Lower leg skin (tissue), 4 donors: ENCODE data around the gene ARL9. TPM values are rescaled to one million over a fixed set of nuclear protein-coding genes. Genes with fewer than 3 reads are reported as not detected.
"Not testable (repeated sequence)": the region's sequence is repeated elsewhere in the genome, so short reads cannot be mapped to it uniquely, and the experiment has no call there.

ENCODE experiments used
- DNase-seq, 2 donors: peaks; one replicate each; pipeline ENCODE4 v3.0.0-alpha.2; 2019; ENCODE audit warnings: low spot score in 2 of 2
- H3K4me3 ChIP-seq: fragments of 200-600 bp; sonication (generic); 2 replicates; pipeline ENCODE4 v1.5.1; 2017; ENCODE audit warnings: mild to moderate bottlenecking, low read depth; ENCODE audit not compliant: poor library complexity, severe bottlenecking
- POLR2A ChIP-seq, 2 donors: fragments of 450-650 bp; IDR thresholded peaks; one replicate each; pipeline ENCODE4 v1.6.1; 2016 to 2017; ENCODE audit warnings: antibody characterized with exemption in 2 of 2, mild to moderate bottlenecking in 1 of 2, moderate library complexity in 1 of 2
- WGBS, 2 donors: methylation state at CpG; one replicate each; pipeline ENCODE4 v1.1.5; 2018; 5-methylcytosine and 5-hydroxymethylcytosine counted together
- intact Hi-C: fragments of 100-400 bp; cut with DNase I; formaldehyde crosslinking; loops from one replicate; pipeline ENCODE4 v1.15.0; 2023; ENCODE audit warnings: low total_unique reads
- total RNA-seq, 4 donors: library from RNA; depleted of rRNA; stranded (reverse); fragments of >200 nt; gene quantifications; one replicate each; pipeline ENCODE4 v1.1.0, GENCODE V29; 2016
- TF ChIP-seq, protein P1 (sequence below), 3 donors: fragments of 450-650 bp; IDR thresholded peaks; one replicate each; pipeline ENCODE4 v1.5.1; 2016; ENCODE audit warnings: antibody characterized with exemption in 3 of 3, mild to moderate bottlenecking in 3 of 3, moderate library complexity in 2 of 3

The ARL9 gene
- total RNA-seq, 4 donors from 2014 or later: 0.17 to 0.76 (median 0.49) TPM

DNA sequence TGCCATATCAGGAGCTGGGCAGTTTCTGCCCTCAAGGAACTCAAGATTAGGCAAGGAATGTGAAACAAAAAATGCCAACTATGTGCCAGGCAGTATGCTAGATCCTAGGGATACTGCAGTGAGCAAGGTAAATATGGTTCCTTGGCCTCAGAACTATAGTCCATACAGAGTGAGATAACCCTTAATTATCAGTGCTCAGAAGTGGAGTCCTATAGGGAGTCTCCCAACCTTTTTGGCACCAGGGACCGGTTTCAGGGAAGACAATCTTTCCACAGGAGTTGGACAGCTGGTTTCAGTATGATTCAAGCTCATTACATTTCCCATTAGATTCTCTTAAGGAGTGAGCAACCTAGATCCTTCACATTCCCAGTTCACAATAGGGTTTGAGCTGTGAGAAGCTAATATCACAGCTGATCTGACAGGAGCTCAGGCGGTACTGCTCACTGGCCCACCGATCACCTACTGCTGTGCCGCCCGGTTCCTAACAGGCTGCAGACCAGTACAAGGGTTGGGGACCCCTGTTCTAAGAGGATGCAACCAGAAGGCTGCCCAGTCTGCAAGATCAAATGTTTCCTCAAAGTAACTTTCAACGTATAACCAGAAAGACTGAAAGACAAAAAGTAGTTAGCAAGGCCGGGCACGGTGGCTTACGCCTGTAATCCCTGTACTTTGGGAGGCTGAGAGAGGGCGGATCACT, 39.8 kb upstream of the ARL9 start:
- 65 to 78% methylated on average over 10 of the region's 10 CpGs for WGBS, 2 donors
- intact Hi-C loops: no loop called here
- H3K4me3 ChIP-seq: no peak overlapping the region
- no peak for TF ChIP-seq POLR2A (IDR thresholded peaks at IDR 0.05)
- TF ChIP-seq, protein P1, sequence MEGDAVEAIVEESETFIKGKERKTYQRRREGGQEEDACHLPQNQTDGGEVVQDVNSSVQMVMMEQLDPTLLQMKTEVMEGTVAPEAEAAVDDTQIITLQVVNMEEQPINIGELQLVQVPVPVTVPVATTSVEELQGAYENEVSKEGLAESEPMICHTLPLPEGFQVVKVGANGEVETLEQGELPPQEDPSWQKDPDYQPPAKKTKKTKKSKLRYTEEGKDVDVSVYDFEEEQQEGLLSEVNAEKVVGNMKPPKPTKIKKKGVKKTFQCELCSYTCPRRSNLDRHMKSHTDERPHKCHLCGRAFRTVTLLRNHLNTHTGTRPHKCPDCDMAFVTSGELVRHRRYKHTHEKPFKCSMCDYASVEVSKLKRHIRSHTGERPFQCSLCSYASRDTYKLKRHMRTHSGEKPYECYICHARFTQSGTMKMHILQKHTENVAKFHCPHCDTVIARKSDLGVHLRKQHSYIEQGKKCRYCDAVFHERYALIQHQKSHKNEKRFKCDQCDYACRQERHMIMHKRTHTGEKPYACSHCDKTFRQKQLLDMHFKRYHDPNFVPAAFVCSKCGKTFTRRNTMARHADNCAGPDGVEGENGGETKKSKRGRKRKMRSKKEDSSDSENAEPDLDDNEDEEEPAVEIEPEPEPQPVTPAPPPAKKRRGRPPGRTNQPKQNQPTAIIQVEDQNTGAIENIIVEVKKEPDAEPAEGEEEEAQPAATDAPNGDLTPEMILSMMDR (IDR thresholded peaks at IDR 0.05): no peak
- no peak for DNase-seq

DNA sequence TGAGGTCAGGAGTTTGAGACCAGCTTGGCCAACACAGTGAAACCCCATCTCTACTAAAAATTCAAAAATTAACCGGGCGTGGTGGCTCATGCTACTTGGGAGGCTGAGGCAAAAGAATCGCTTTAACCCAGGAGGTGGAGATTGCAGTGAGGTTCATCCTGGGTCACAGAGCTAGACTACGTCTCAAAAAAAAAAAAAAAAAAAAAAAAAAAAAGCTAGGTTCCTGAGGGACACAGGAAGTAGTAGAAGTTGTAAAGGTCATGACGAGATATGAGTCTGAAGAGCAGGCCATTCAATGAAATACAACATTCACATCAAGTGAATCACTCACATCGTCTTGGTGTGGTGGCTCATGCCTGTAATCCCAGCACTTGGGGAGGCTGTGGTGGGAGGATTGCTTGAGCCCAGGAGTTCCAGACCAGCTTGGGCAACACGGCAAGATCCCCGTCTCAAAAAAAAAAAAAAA, 39.3 kb upstream of the ARL9 start:
- WGBS, 2 donors: 15 to 22% methylated on average over 8 of the region's 8 CpGs
- intact Hi-C loops, DNase-seq: not testable (repeated sequence)
- H3K4me3 ChIP-seq: peak overlapping the region; percentile 85

DNA sequence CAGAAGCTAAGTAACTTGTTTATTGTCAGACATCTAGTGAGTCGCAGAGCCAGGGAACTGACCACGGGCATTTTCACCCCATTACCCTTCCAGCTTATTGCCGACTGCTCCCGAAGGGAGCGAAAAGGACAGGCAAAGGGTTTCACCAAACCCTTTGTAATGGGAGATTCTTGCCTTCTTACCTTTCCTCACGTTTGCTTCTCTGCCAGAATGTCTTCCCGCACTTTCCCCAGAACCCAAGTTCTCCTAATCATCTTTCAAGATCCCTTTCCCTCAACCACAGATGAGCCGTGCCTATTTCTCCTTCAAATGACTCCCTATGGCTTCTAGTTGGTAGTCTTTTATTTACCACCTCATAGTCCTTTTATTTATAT, 38.7 kb upstream of the ARL9 start:
- peak overlapping the region; percentile 85 for H3K4me3 ChIP-seq
- DNase-seq: no peak
- intact Hi-C loops: no loop called here
- WGBS, 2 donors: 0% methylated on average over 8 of the region's 8 CpGs
- no peak for TF ChIP-seq POLR2A (IDR thresholded peaks at IDR 0.05)
- TF ChIP-seq, protein P1 (IDR thresholded peaks at IDR 0.05): no peak

DNA sequence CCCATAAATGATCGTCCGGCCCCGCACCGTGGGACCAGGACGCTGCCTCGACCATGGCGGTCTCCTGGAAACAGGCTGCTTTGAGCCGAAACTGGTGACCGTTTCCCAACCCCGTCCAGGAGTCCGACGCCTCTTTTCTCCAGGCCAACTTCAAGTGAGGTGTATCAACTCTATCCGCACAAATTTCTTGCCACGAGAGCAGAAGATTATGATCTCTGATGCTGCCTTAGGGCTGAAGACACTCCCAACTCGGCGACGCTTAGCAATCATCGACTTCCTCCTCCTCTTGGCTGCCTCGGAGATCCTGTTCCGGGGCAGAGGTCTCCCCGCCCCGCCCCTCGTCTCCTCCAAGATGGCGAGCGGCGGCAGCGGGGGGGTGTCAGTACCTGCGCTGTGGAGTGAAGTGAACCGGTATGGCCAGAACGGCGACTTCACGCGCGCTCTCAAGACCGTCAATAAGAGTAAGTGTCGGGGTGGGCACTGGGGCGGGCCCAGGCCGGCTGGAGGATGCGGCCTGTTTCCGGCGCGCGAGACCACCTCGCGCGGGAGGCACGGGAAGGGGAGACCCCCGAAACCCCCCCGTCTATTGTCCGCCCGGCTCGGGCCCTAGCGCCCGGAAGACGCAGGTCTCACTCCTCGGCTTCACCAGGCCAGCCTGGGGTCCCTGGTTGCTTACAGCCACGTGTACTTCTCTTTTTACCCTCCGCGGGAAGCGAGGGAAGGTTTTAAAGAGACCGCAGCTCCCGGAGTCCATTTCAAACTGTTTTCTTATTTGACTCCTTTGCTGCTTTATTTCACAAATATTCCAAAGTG, 38.1 kb upstream of the ARL9 start, which contains the start of gene SRP72:
Gene SRP72 (plus strand): TSS at position 334 of the 813 bp plus-strand sequence. CDS start 19 bp downstream, at position 353.
- intact Hi-C loops: no loop called here
- peak within 1 kb of the TSS; percentile 85 for H3K4me3 ChIP-seq
- WGBS, 2 donors: 0 to 1% methylated on average over 37 to 49 of the region's 62 CpGs
- TF ChIP-seq, protein P1 (IDR thresholded peaks at IDR 0.05): no peak
- TF ChIP-seq POLR2A (IDR thresholded peaks at IDR 0.05): peak in 1 of 2 donors; percentile 26
- peak; percentile 88 to 98 for DNase-seq

DNA sequence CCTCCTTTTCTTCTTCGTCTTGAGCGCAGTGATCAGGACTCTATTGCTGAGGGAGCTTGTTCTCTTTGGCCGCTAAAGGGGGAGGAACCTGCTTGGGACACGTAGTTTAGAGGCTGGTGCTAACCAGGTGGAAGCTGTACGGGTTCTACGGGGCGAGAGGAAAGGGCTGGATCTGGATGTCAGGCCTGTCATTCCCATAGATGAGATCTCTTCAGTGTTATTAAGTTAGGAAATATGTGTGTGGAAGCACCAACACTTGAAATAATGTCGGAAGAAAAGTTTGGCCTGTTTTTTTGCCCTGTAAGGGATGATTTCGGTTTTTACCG, 37.5 kb upstream of the ARL9 start:
- peak in 1 of 2 donors; percentile 28 for DNase-seq
- H3K4me3 ChIP-seq: peak overlapping the region; percentile 85
- intact Hi-C loops: no loop called here
- WGBS, 2 donors: 0% methylated on average over 10 of the region's 10 CpGs
- TF ChIP-seq POLR2A (IDR thresholded peaks at IDR 0.05): no peak
- TF ChIP-seq, protein P1 (IDR thresholded peaks at IDR 0.05): no peak

DNA sequence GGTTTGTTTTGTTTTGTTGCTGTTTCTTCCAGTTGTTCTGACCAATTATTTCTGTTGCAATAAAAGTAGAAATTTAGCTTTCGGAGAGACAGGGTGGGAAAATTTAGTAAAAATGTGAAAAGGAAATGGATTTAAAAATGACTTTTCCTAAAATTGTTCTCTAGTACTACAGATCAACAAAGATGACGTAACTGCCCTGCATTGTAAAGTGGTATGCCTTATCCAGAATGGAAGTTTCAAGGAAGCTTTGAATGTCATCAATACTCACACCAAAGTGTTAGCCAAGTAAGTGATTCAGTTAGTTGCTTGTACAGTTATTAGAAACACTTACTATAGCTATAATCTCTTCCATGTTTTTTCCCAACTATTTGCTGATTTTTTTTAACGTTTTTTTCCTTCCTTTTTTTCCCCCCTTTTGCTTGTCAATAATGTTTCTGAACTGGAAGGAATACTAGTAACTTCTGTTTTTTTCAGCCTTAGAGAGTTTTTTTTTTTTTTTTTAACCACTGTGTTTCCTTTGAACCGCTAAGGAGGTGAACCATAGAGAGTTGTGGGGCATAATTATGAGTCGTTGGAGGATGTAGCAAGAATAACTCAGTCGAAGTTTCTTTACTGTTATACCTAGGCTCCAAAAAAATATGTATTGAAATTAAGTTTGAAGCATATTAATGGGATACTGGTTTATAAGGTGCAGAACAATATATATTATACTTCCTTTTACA, 35.9 kb upstream of the ARL9 start:
- TF ChIP-seq, protein P1 (IDR thresholded peaks at IDR 0.05): no peak
- TF ChIP-seq POLR2A (IDR thresholded peaks at IDR 0.05): no peak
- intact Hi-C loops: no loop called here
- WGBS, 2 donors: 71 to 73% methylated on average over 6 of the region's 6 CpGs

More for the DNA sequence above, 35.9 kb upstream of the ARL9 start:
- no peak overlapping the region for H3K4me3 ChIP-seq
- DNase-seq: no peak
